LNCAP (cell line): ENCODE results near the gene PRDM10.

Experiments
- CTCF ChIP-seq: fragments of 450-650 bp; IDR thresholded peaks from 2 replicates; pipeline ENCODE4 v1.5.1; 2017; ENCODE audit warnings: mild to moderate bottlenecking

Gene PRDM10

GRCh38 chr11:129928923-129929692 lies 73.5 kb downstream of the PRDM10 start:
- no peak for TF ChIP-seq CTCF

GRCh38 chr11:129922674-129923073 lies 80.0 kb downstream of the PRDM10 start:
- TF ChIP-seq CTCF: no peak

GRCh38 chr11:129918361-129918760 lies 84.3 kb downstream of the PRDM10 start:
- TF ChIP-seq CTCF: no peak

- no peak for TF ChIP-seq CTCF
These were observed 85.4 kb downstream of the PRDM10 start for GRCh38 chr11:129917231-129917630.

GRCh38 chr11:129911298-129911697 lies 91.3 kb downstream of the PRDM10 start:
- no peak for TF ChIP-seq CTCF

- no peak for TF ChIP-seq CTCF
These were observed 92.3 kb downstream of the PRDM10 start for GRCh38 chr11:129910360-129910759.

GRCh38 chr11:129905402-129905801 lies 97.2 kb downstream of the PRDM10 start:
- TF ChIP-seq CTCF: no peak

- no peak for TF ChIP-seq CTCF
These were observed 106.6 kb downstream of the PRDM10 start for GRCh38 chr11:129896062-129896461.
